SJCRH30 (cell line): ENCODE measurements around the gene ERFE. TPM values are rescaled to one million over a fixed set of nuclear protein-coding genes. Genes with fewer than 3 reads are reported as not detected.
A peak's percentile ranks its signal among the peaks of the same experiment; 100 is the strongest.

Source experiments
- DNase-seq, 2 experiments: peaks; one replicate each; pipeline ENCODE4 v3.0.0-alpha.2; 2015 to 2020
- H3K27ac ChIP-seq: fragments of 250-450 bp; sonication (Bioruptor Pico); 2 replicates; pipeline ENCODE4 v1.5.1; 2020; ENCODE audit warnings: mild to moderate bottlenecking, moderate library complexity
- H3K27me3 ChIP-seq: fragments of 250-450 bp; sonication (Bioruptor Pico); 2 replicates; pipeline ENCODE4 v1.5.1; 2020; ENCODE audit warnings: mild to moderate bottlenecking, moderate library complexity
- H3K36me3 ChIP-seq: fragments of 250-450 bp; sonication (Bioruptor Pico); 2 replicates; pipeline ENCODE4 v1.5.1; 2020; ENCODE audit warnings: mild to moderate bottlenecking, moderate library complexity
- H3K4me1 ChIP-seq: fragments of 250-450 bp; sonication (Bioruptor Pico); 2 replicates; pipeline ENCODE4 v1.5.1; 2020; ENCODE audit warnings: mild to moderate bottlenecking, moderate library complexity
- H3K4me3 ChIP-seq: fragments of 250-450 bp; sonication (Bioruptor Pico); 2 replicates; pipeline ENCODE4 v1.5.1; 2020; ENCODE audit warnings: mild to moderate bottlenecking, moderate library complexity
- H3K9me3 ChIP-seq: fragments of 250-450 bp; sonication (Bioruptor Pico); replicated peaks from 2 replicates; pipeline ENCODE4 v1.5.1; 2020; ENCODE audit warnings: mild to moderate bottlenecking, moderate library complexity
- total RNA-seq: library from RNA; depleted of rRNA; stranded (reverse); fragments of >200 nt; shearing (Covaris generic); gene quantifications from 2 replicates; pipeline ENCODE4 v1.2.3, GENCODE V29; 2014

Gene ERFE
- total RNA-seq, 1 experiment from 2014 or later, result 10.4 TPM

GRCh38 chr2:238174291-238174690 is 15.5 kb downstream of the ERFE start:
- no peak for DNase-seq
- H3K27ac ChIP-seq, result no peak overlapping the region
- no peak overlapping the region for H3K4me3 ChIP-seq
- H3K4me1 ChIP-seq, result peaks cover 2% of the 10 kb centered on the region; the same call in 1 of the 2 replicates
- no peaks in the 10 kb centered on the region for H3K9me3 ChIP-seq
- peaks cover 85% of the 10 kb centered on the region for H3K36me3 ChIP-seq
- no peaks in the 10 kb centered on the region for H3K27me3 ChIP-seq

GRCh38 chr2:238174701-238175100 is 15.9 kb downstream of the ERFE start:
- Histone ChIP-seq H3K9me3 (no peaks in the 10 kb centered on the region), H3K4me1 (no peaks in the 10 kb centered on the region; the same call in 1 of the 2 replicates), H3K36me3 (peaks cover 85% of the 10 kb centered on the region), H3K27me3 (no peaks in the 10 kb centered on the region), H3K4me3 (no peak overlapping the region), H3K27ac (no peak overlapping the region)
- no peak for DNase-seq

- H3K4me3 ChIP-seq, result no peak overlapping the region
- DNase-seq, result no peak
- H3K9me3 ChIP-seq, result no peaks in the 10 kb centered on the region
- H3K4me1 ChIP-seq, result no peaks in the 10 kb centered on the region
- H3K36me3 ChIP-seq, result peaks cover 83% of the 10 kb centered on the region
- no peaks in the 10 kb centered on the region for H3K27me3 ChIP-seq
- no peak overlapping the region for H3K27ac ChIP-seq
Observed at GRCh38 chr2:238176613-238177012, 17.8 kb downstream of the ERFE start.

DNA sequence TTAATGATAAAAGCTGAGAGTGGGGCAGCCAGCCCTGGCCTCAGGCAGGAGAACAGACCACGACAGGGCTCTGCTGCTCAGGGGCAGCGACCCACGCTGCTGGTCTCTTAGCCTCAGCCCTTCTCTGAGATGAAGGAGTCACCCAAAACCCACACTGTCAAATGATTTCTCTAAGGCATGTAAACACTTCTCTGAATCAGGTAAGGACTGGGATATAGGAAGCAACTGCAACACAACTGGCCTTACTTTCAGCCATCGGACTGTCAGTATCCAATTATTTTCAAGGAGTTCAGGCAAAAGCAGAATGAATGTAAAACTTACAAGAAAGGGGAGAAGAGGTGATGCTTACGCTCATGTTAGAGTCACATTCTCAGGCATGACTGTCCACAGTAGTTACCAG is 21.8 kb downstream of the ERFE start:
- H3K36me3 ChIP-seq, result peaks cover 90% of the 10 kb centered on the region

GRCh38 chr2:238182362-238182761 is 23.6 kb downstream of the ERFE start:
- Histone ChIP-seq H3K9me3 (no peaks in the 10 kb centered on the region), H3K4me3 (no peak overlapping the region), H3K27ac (no peak overlapping the region), H3K4me1 (no peaks in the 10 kb centered on the region), H3K27me3 (no peaks in the 10 kb centered on the region), H3K36me3 (peaks cover 88% of the 10 kb centered on the region)
- no peak for DNase-seq

More for the DNA sequence above, 21.8 kb downstream of the ERFE start:
- no peak for DNase-seq
- no peak overlapping the region for H3K27ac ChIP-seq
- H3K4me1 ChIP-seq, result no peaks in the 10 kb centered on the region
- no peaks in the 10 kb centered on the region for H3K27me3 ChIP-seq
- H3K9me3 ChIP-seq, result no peaks in the 10 kb centered on the region
- no peak overlapping the region for H3K4me3 ChIP-seq

GRCh38 chr2:238183821-238184220 is 25.1 kb downstream of the ERFE start:
- DNase-seq, result no peak
- Histone ChIP-seq H3K36me3 (peaks cover 88% of the 10 kb centered on the region), H3K9me3 (no peaks in the 10 kb centered on the region), H3K27me3 (no peaks in the 10 kb centered on the region), H3K27ac (no peak overlapping the region), H3K4me1 (no peaks in the 10 kb centered on the region), H3K4me3 (no peak overlapping the region)

- Histone ChIP-seq H3K27ac (no peak overlapping the region), H3K4me3 (no peak overlapping the region), H3K4me1 (no peaks in the 10 kb centered on the region), H3K27me3 (no peaks in the 10 kb centered on the region), H3K36me3 (peaks cover 89% of the 10 kb centered on the region), H3K9me3 (no peaks in the 10 kb centered on the region)
- DNase-seq, result no peak
Observed at GRCh38 chr2:238187618-238188548, 29.1 kb downstream of the ERFE start.

DNA sequence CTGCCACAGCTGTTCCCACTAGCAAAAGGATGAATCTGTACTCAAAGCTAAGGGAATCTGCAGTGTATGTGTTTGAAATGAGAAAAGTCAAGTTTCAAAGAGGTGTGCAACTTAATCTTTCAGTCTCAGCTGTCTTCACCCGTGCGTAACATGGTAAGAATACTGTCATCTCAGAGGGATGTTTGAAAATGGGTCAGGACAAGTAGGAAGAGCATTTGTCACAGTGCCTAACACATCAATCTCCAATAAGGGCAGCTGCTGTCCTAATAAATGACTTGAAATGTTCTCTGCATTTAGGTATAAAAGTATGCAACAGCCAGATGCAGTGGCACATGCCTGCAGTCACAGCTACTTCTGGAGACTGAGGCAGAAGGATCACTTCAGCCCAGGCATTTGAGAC is 31.7 kb downstream of the ERFE start:
- Histone ChIP-seq H3K9me3 (no peaks in the 10 kb centered on the region), H3K4me3 (no peak overlapping the region), H3K27me3 (no peaks in the 10 kb centered on the region), H3K36me3 (peaks cover 90% of the 10 kb centered on the region), H3K4me1 (no peaks in the 10 kb centered on the region), H3K27ac (no peak overlapping the region)
- DNase-seq, result peak in 1 of 2 experiments; percentile 23

DNA sequence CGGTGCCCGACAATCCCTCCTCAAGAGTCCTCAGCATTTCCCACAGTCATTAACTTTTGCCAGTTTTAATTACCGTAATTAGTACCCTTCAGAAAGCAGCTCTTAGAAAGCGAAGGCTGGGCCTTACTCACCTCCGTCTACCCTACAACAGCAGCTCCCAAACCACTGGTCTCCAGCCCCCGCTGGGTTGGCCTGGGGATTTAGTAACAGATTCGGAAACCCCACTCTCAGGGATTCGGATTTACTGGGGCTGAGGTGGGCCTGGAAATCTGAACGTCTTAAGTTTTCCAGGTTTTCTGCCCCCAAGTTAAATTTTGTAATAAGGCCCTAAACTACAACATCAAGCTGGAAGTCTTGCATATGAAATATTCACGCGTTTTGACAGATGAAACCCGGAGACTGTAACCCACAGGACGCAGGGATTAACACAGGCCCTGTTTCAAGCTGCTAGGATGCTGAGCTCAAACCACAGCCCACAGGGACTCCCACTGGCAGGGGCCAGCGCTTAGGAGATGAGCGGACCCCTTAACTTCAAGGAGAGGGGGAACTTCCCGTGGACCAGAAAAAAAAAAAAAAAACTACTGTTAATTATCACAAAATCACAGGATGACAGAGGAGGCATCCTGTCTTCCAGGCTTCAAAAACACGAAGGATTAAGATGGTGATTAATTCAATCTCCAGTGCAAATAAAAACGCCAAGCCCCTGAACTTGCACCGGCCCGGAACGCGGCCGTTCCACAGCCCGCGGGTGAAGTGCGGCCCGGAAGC is 43.7 kb downstream of the ERFE start:
- Histone ChIP-seq H3K4me3 (peak overlapping the region; percentile 95), H3K9me3 (peaks cover 5% of the 10 kb centered on the region; the same call in 1 of the 2 replicates), H3K27me3 (no peaks in the 10 kb centered on the region), H3K4me1 (no peaks in the 10 kb centered on the region), H3K27ac (peak overlapping the region; percentile 52; the same call in 1 of the 2 replicates), H3K36me3 (peaks cover 4% of the 10 kb centered on the region; the same call in 1 of the 2 replicates)
- DNase-seq, result peak; percentile 52 to 65

DNA sequence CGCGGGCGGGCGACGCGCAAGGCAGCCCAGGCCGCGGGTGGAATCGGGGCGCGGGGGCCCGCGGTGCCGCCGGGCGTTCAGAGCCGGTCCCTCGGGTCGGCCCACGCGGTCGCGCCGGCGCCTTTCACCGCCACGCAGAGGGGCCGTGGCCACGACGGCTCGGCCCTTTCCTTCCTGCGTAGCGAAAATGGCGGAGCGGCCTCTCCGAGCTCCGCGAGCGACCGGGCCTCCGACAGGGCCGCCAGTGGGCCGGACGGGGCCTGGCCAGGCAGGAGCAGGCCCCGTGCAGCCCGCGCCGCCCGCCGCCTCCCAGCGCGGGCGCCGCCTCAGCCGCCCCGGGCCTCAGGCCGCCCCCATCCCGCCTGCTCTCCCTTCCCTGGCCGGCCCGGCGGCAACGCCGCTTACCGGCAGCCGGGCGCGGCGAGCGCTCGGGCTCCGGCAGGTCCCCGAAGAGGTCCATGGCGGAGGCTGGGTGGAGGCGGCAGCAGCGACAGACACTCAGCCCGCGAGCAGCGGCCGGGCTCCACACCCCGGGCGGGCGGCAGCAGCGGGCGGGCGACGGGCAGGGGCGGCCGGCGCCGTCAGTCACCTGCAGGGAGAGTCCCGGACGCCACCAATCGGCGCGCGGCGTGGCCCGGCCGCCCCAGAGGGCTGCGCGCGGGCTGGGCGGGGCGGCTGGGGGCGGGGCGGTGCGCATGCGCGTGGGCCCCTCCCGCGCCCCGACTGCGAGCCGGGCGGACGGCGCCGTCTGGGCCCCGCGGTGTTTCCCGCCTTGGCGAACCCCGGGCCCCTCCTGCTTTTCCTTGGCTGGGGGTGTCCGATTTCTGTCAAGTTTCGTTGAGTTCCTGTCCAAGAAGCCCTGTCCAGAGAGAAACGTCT is 44.6 kb downstream of the ERFE start, which contains the start of gene ILKAP:
Gene ILKAP (minus strand): TSS at position 602 of the 879 bp plus-strand sequence. CDS start 142 bp downstream, at position 460.
- H3K4me1 ChIP-seq, result no peaks in the 10 kb centered on the region
- peaks cover 5% of the 10 kb centered on the region; the same call in 1 of the 2 replicates for H3K9me3 ChIP-seq
- H3K4me3 ChIP-seq, result peak within 1 kb of the TSS; percentile 95
- peaks cover 4% of the 10 kb centered on the region; the same call in 1 of the 2 replicates for H3K36me3 ChIP-seq
- DNase-seq, result peak; percentile 91 to 93
- peak within 1 kb of the TSS; percentile 67 for H3K27ac ChIP-seq
- peaks cover under 1% of the 10 kb centered on the region; the same call in 1 of the 2 replicates for H3K27me3 ChIP-seq

GRCh38 chr2:238203973-238204683 is 45.4 kb downstream of the ERFE start:
- H3K9me3 ChIP-seq, result peaks cover 5% of the 10 kb centered on the region; the same call in 1 of the 2 replicates
- H3K4me1 ChIP-seq, result no peaks in the 10 kb centered on the region
- peak overlapping the region; percentile 95 for H3K4me3 ChIP-seq
- peaks cover 4% of the 10 kb centered on the region; the same call in 1 of the 2 replicates for H3K36me3 ChIP-seq
- peaks cover 6% of the 10 kb centered on the region; the same call in 1 of the 2 replicates for H3K27me3 ChIP-seq
- DNase-seq, result no peak
- peak overlapping the region; percentile 67 for H3K27ac ChIP-seq

GRCh38 chr2:238207006-238207405 is 48.2 kb downstream of the ERFE start:
- Histone ChIP-seq H3K4me1 (no peaks in the 10 kb centered on the region), H3K27ac (no peak overlapping the region), H3K27me3 (peaks cover 16% of the 10 kb centered on the region; the same call in 1 of the 2 replicates), H3K9me3 (peaks cover 5% of the 10 kb centered on the region; the same call in 1 of the 2 replicates), H3K36me3 (no peaks in the 10 kb centered on the region), H3K4me3 (no peak overlapping the region)
- DNase-seq, result no peak

GRCh38 chr2:238216651-238217184 is 57.9 kb downstream of the ERFE start:
- peak; percentile 35 to 65 for DNase-seq
- Histone ChIP-seq H3K4me3 (no peak overlapping the region), H3K36me3 (no peaks in the 10 kb centered on the region), H3K27me3 (no peaks in the 10 kb centered on the region), H3K4me1 (no peaks in the 10 kb centered on the region), H3K27ac (no peak overlapping the region), H3K9me3 (no peaks in the 10 kb centered on the region)
